Measurements from ENCODE around the gene CPLANE1.

Gene CPLANE1

DNA sequence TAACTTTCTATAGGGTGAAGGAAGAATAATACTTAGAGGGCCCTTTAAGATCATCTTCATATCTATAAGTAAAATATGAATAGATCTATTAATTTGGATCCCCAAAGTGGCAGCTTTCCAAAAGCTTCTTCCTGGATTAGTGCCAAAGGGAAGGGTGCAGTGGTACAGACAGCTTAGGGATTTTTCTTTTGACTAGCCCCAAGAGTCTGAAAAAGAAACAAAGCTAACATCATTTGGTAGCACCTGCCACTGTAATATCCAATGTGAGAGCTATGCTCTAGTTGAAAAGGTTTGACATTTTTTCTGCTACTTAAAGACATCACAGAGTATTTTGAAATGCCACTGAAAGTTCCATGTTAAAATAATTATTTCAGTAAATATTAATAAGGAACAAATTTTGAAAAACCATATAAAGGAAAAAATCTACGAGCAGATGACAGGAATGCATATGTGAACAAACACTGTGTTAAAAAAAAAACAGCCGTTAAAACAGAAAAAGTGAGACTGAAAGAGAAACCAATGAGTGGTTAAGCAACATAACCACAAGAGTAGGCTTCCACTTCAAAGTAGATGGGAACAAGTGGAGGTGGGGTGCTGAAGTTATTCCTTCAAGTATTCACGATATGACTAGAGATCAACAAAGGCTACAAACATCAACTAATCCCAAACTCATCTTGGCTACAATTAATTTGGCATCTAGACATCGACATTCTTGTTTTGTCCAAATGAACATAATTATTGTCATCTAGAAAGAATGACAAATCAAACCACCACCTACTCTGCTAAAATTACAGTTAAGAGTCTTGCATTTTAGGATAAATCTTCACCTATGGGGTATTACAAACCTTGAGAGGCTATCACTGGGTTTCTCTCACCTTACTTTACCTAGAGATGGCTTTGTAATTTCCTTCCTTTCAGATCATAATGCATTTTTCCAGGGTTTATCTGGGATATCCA, 137.5 kb downstream of the CPLANE1 start:
- TF ChIP-seq, protein P1, sequence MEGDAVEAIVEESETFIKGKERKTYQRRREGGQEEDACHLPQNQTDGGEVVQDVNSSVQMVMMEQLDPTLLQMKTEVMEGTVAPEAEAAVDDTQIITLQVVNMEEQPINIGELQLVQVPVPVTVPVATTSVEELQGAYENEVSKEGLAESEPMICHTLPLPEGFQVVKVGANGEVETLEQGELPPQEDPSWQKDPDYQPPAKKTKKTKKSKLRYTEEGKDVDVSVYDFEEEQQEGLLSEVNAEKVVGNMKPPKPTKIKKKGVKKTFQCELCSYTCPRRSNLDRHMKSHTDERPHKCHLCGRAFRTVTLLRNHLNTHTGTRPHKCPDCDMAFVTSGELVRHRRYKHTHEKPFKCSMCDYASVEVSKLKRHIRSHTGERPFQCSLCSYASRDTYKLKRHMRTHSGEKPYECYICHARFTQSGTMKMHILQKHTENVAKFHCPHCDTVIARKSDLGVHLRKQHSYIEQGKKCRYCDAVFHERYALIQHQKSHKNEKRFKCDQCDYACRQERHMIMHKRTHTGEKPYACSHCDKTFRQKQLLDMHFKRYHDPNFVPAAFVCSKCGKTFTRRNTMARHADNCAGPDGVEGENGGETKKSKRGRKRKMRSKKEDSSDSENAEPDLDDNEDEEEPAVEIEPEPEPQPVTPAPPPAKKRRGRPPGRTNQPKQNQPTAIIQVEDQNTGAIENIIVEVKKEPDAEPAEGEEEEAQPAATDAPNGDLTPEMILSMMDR (IDR thresholded peaks at IDR 0.05), result no peak

DNA sequence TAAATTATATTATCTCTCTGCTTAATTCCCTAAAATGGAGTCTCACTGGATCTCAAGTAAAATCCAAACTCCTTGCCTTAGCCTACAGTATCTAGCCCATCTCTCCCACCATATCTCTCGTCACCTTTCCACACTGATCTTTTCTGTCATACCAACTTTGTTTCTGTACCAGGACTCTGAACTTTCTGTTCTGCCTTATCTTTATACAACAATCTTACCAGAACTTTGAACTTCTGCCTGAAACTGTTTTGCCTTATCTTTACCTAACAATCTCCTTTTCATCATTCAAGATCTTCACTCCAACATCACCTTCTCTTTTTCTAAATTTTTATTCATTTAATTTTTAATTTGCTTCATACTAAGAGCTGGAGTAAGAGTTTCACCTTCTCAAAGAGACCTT, 139.0 kb downstream of the CPLANE1 start:
- TF ChIP-seq, protein P1 (IDR thresholded peaks at IDR 0.05), result no peak

DNA sequence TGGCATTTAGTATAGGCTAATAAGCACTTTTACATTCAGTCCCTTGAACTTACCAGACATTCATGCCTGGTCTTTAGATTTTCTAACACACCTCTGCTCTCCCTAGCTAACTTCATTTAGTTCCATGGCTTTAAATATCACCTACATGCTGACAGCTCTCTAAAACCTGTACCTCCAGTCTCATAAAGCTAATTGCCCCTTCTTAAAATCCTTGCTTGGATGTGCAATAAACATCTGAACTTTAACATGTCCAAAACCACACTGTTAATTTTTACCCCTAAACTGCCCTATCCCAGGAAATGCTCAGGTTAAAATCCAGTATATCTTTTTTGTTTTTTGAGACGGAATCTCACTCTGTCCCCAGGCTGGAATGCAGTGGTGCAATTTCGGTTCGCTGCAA, 139.8 kb downstream of the CPLANE1 start:
- TF ChIP-seq, protein P1 (IDR thresholded peaks at IDR 0.05), result no peak

DNA sequence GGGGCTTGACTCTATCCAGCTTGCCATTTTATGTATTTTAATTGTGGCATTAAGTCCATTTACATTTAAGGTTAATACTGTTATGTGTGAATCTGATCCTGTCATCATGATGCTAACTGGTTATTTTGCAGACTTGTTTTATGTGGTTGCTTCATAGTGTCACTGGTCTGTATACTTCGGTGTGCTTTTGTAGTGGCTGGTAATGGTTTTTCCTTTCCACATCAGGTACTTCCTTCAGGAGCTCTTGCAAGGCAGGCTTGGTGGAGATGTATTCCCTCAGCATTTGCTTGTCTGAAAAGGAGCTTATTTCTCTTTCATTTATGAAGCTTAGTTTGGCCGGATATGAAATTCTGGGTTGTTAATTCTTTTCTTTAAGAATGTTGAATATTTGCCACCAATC, 145.9 kb downstream of the CPLANE1 start:
- TF ChIP-seq, protein P1 (IDR thresholded peaks at IDR 0.05), result no peak

DNA sequence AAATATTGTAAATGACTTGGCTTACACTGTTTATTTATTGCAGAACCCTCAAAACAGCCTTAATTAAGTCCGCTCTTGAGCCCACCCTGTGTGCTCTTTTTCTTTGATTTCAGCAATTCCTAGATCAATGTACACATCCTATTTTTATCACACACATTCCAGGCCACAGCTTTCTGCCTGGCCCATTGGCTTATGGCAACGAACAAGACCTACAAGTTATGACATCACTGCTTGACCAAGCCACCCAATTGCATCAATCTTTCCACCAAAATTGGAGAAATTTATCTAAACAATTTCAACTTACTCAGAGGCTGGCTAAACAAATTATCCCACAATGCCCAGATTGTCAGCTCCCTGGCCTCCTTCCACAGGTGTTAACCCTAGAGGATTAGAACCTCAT, 158.4 kb downstream of the CPLANE1 start:
- TF ChIP-seq, protein P1 (IDR thresholded peaks at IDR 0.05), result no peak

DNA sequence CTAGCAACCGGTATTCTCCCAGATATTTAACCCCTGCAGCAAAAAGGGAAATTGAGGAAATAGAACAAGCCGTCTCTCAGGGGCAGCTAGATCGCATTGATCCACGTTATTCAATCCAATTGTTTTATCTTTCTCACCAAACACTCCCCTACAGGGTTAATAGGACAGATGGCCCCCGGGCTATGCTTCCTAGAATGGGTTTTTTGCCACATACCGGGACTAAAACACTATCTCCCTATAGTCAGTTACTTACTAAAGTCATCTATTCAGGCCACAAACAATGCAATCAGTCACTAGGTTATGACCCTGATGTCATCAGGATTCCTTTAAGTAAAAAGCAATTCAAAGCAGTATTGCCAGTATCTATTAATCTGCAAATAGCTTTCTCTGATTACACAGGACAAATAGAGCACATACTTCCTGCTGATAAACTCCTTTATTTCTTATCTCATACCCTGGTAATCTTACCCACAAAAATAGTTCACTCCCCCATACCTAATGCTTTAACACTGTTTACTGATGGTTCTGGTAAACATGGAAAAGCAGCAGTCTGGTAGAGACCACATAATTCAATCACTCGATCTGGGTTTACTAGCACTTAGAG, 159.0 kb downstream of the CPLANE1 start:
- TF ChIP-seq, protein P1 (IDR thresholded peaks at IDR 0.05), result no peak

DNA sequence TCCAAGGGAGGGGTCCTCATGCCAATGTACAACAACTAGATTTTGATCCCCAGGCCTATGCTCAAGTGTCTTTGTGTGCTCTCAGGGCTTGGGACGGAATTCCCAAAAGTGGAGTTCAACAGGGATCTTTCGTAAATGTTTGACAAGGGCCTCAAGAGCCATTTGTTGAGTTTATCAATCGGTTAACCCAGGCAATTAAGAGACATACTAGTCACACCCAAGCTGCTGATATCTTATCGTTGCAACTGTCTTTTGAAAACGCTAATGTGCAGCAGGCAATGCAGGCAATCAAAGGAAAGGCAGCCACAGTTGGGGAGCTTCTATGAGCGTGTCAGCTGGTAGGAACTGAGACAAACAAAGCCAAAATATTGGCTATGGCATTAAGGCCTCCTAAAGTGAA, 161.2 kb downstream of the CPLANE1 start:
- TF ChIP-seq, protein P1 (IDR thresholded peaks at IDR 0.05), result no peak
